Measurements from ENCODE around the gene CHAD. TPM values are rescaled to one million over a fixed set of nuclear protein-coding genes. Genes with fewer than 3 reads are reported as not detected.

CHAD gene
- total and polyA plus RNA-seq, 2 of the 13 experiments (the other 11 are each of a cell fraction or from before 2014, with no cell fraction given) = 1.4 TPM; not detected in 1

DNA sequence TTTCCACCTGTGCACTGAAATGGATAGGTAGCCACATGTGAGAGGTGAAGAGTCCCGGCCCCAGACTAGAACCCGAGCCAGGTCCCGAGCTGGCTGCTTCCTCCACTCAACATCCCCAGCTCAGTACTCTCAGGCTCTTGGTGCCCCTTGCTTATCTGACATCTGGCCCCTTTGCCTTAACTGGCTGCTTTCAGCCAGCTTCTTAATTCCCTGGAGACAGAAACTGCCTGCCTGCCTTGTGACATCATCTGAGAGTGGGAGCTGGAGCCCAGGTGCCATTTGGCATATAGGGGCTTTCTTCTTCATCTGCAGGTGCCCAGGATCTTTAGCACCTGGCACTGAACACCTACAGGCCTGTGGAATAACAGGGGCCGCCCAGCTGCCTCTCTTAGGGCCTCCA lies 8.9 kb downstream of the CHAD start:
- H3K27ac ChIP-seq (ENCODE audit: extremely low read length, insufficient read depth, low read length) = peak overlapping the region; percentile 41

More for the DNA sequence above, 8.9 kb downstream of the CHAD start:
- H3K27me3 ChIP-seq (ENCODE audit: control insufficient read depth in 1 of 2, insufficient read depth in 2 of 2, low read length in 2 of 2) = no peaks in the 10 kb centered on the region
- H3K4me2 ChIP-seq (ENCODE audit: low read depth, low read length) = no peak overlapping the region
- intact Hi-C loops (cut with micrococcal nuclease; ENCODE audit: unreplicated experiment) (loop anchor here (1.0 kb wide), 1 partner anchor 63 kb away; no protein-coding TSS in a partner anchor), in situ Hi-C loops (cut with HindIII; ENCODE audit: extremely low pct_ligation_motif_present, low pct_unique_long_range_greater_than_20kb) (no loop called here)
- H2AFZ ChIP-seq (ENCODE audit: low read length) = no peak overlapping the region
- TF ChIP-seq, protein P1, sequence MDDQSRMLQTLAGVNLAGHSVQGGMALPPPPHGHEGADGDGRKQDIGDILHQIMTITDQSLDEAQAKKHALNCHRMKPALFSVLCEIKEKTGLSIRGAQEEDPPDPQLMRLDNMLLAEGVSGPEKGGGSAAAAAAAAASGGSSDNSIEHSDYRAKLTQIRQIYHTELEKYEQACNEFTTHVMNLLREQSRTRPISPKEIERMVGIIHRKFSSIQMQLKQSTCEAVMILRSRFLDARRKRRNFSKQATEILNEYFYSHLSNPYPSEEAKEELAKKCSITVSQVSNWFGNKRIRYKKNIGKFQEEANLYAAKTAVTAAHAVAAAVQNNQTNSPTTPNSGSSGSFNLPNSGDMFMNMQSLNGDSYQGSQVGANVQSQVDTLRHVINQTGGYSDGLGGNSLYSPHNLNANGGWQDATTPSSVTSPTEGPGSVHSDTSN (CRISPR knock-in tag; IDR thresholded peaks at IDR 0.05; ENCODE audit: borderline replicate concordance) = no peak
- TF ChIP-seq FOXM1 (CRISPR knock-in tag; IDR thresholded peaks at IDR 0.05) (no peak), SAFB2 (CRISPR knock-in tag; IDR thresholded peaks at IDR 0.05; ENCODE audit: borderline replicate concordance, low read depth) (0 out of 2 replicates have a peak, but pooled peaks have one; percentile 12), ZNF776 (CRISPR knock-in tag; IDR thresholded peaks at IDR 0.05) (no peak), YEATS4 (CRISPR knock-in tag; IDR thresholded peaks at IDR 0.05; ENCODE audit: borderline replicate concordance) (0 out of 2 replicates have a peak, but pooled peaks have one; percentile 11)
- TF ChIP-seq, protein P2, sequence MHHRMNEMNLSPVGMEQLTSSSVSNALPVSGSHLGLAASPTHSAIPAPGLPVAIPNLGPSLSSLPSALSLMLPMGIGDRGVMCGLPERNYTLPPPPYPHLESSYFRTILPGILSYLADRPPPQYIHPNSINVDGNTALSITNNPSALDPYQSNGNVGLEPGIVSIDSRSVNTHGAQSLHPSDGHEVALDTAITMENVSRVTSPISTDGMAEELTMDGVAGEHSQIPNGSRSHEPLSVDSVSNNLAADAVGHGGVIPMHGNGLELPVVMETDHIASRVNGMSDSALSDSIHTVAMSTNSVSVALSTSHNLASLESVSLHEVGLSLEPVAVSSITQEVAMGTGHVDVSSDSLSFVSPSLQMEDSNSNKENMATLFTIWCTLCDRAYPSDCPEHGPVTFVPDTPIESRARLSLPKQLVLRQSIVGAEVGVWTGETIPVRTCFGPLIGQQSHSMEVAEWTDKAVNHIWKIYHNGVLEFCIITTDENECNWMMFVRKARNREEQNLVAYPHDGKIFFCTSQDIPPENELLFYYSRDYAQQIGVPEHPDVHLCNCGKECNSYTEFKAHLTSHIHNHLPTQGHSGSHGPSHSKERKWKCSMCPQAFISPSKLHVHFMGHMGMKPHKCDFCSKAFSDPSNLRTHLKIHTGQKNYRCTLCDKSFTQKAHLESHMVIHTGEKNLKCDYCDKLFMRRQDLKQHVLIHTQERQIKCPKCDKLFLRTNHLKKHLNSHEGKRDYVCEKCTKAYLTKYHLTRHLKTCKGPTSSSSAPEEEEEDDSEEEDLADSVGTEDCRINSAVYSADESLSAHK (CRISPR knock-in tag; IDR thresholded peaks at IDR 0.05; ENCODE audit: borderline replicate concordance) = no peak
- TF ChIP-seq, protein P3, sequence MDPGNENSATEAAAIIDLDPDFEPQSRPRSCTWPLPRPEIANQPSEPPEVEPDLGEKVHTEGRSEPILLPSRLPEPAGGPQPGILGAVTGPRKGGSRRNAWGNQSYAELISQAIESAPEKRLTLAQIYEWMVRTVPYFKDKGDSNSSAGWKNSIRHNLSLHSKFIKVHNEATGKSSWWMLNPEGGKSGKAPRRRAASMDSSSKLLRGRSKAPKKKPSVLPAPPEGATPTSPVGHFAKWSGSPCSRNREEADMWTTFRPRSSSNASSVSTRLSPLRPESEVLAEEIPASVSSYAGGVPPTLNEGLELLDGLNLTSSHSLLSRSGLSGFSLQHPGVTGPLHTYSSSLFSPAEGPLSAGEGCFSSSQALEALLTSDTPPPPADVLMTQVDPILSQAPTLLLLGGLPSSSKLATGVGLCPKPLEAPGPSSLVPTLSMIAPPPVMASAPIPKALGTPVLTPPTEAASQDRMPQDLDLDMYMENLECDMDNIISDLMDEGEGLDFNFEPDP (CRISPR knock-in tag; conservative IDR thresholded peaks at IDR 0.05) = 0 out of 2 replicates have a peak, but pooled peaks have one; percentile 37
- TF ChIP-seq, protein P4, sequence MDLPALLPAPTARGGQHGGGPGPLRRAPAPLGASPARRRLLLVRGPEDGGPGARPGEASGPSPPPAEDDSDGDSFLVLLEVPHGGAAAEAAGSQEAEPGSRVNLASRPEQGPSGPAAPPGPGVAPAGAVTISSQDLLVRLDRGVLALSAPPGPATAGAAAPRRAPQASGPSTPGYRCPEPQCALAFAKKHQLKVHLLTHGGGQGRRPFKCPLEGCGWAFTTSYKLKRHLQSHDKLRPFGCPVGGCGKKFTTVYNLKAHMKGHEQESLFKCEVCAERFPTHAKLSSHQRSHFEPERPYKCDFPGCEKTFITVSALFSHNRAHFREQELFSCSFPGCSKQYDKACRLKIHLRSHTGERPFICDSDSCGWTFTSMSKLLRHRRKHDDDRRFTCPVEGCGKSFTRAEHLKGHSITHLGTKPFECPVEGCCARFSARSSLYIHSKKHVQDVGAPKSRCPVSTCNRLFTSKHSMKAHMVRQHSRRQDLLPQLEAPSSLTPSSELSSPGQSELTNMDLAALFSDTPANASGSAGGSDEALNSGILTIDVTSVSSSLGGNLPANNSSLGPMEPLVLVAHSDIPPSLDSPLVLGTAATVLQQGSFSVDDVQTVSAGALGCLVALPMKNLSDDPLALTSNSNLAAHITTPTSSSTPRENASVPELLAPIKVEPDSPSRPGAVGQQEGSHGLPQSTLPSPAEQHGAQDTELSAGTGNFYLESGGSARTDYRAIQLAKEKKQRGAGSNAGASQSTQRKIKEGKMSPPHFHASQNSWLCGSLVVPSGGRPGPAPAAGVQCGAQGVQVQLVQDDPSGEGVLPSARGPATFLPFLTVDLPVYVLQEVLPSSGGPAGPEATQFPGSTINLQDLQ (CRISPR knock-in tag; IDR thresholded peaks at IDR 0.05) = 0 out of 2 replicates have a peak, but pooled peaks have one; percentile 24
- no peak overlapping the region for H3K9ac ChIP-seq (ENCODE audit: insufficient read depth, low read depth, low read length)
- CTCF ChIA-PET (ENCODE audit: low intra/inter-chr PET ratio, low total read pairs) = no interaction called here
- ATAC-seq (no peak), DNase-seq (ENCODE audit: low spot score) (no peak), FAIRE-seq (no peak)
- H3K4me1 ChIP-seq (ENCODE audit: insufficient read depth, low read length) = peaks cover 24% of the 10 kb centered on the region
- WGBS (ENCODE audit: low lambda C conversion rate) = 89% methylated on average over 4 of the region's 4 CpGs
- H4K20me1 ChIP-seq (ENCODE audit: insufficient read depth, low read length) = no peaks in the 10 kb centered on the region; the same call in 1 of the 2 replicates
- no peaks in the 10 kb centered on the region for H3K79me2 ChIP-seq (ENCODE audit: insufficient read depth, low read length)
- POLR2A ChIA-PET = interaction anchor here (0.7 to 2.8 kb wide), 9 partner anchors 9 to 98 kb away, joined by 3 to 23 read pairs (median 10); partner anchors contain the start of genes ACSF2, CHAD and LRRC59
- H3K36me3 ChIP-seq (replicated peaks in 1 of 2; ENCODE audit: control insufficient read depth in 1 of 2, insufficient read depth in 2 of 2, low read length in 2 of 2) = peaks cover 10 to 20% of the 10 kb centered on the region in 2 experiments; a peak in 4 of 5 replicates
- BruUV-seq (replicated peaks) = no TSS peak
- H3K4me3 ChIP-seq (replicated peaks in 1 of 3; ENCODE audit: insufficient read depth in 1 of 3, low read depth in 2 of 3, low read length in 3 of 3) = no peak overlapping the region
- H3K9me3 ChIP-seq (ENCODE audit: low read length) = no peaks in the 10 kb centered on the region
